Stomach smooth muscle (tissue), 2 donors: ENCODE results near the gene ULK1.

Experiments
- H3K27ac ChIP-seq: one replicate; pipeline ENCODE4 v1.7.0; 2013; ENCODE audit warnings: mild to moderate bottlenecking, low read length, inconsistent platforms
- H3K27me3 ChIP-seq, 2 donors: one replicate each; pipeline ENCODE4 v1.7.0; 2013; ENCODE audit warnings: low read length in 2 of 2; ENCODE audit not compliant: insufficient read depth in 2 of 2, control insufficient read depth in 1 of 2
- H3K36me3 ChIP-seq, 2 donors: one replicate each; pipeline ENCODE4 v1.7.0; 2013; ENCODE audit warnings: low read length in 2 of 2; ENCODE audit not compliant: control insufficient read depth in 2 of 2, insufficient read depth in 2 of 2
- H3K4me1 ChIP-seq: one replicate; pipeline ENCODE4 v1.7.0; 2013; ENCODE audit warnings: low read length; ENCODE audit not compliant: control insufficient read depth, insufficient read depth
- H3K4me3 ChIP-seq, 2 donors: one replicate each; pipeline ENCODE4 v1.7.0; 2013; ENCODE audit warnings: low read length in 2 of 2
- H3K9ac ChIP-seq, 2 donors: one replicate each; pipeline ENCODE4 v1.7.0; 2013; ENCODE audit warnings: low read length in 2 of 2, mild to moderate bottlenecking in 1 of 2
- H3K9me3 ChIP-seq, 2 donors: one replicate each; pipeline ENCODE4 v1.7.0; 2013; ENCODE audit warnings: low read length in 2 of 2; ENCODE audit not compliant: control insufficient read depth in 2 of 2
- donor health status: healthy.
- donor health status: Pancreatic carcinoma.

Gene ULK1

GRCh38 chr12:131903270-131904255 lies 9.1 kb downstream of the ULK1 start:
- peaks cover 38% of the 10 kb centered on the region for H3K4me1 ChIP-seq
- H3K27me3 ChIP-seq, result no peaks in the 10 kb centered on the region
- no peaks in the 10 kb centered on the region for H3K9me3 ChIP-seq
- no peak overlapping the region for H3K9ac ChIP-seq
- peaks cover 2 to 12% of the 10 kb centered on the region in 2 donors for H3K36me3 ChIP-seq
- H3K4me3 ChIP-seq, result no peak overlapping the region
- no peak overlapping the region for H3K27ac ChIP-seq

GRCh38 chr12:131904346-131904745 lies 9.9 kb downstream of the ULK1 start:
- Histone ChIP-seq H3K36me3 (peaks cover 2 to 14% of the 10 kb centered on the region in 2 donors), H3K27ac (no peak overlapping the region), H3K4me3 (no peak overlapping the region), H3K9me3 (no peaks in the 10 kb centered on the region), H3K9ac (no peak overlapping the region), H3K4me1 (peaks cover 38% of the 10 kb centered on the region), H3K27me3 (no peaks in the 10 kb centered on the region)

DNA sequence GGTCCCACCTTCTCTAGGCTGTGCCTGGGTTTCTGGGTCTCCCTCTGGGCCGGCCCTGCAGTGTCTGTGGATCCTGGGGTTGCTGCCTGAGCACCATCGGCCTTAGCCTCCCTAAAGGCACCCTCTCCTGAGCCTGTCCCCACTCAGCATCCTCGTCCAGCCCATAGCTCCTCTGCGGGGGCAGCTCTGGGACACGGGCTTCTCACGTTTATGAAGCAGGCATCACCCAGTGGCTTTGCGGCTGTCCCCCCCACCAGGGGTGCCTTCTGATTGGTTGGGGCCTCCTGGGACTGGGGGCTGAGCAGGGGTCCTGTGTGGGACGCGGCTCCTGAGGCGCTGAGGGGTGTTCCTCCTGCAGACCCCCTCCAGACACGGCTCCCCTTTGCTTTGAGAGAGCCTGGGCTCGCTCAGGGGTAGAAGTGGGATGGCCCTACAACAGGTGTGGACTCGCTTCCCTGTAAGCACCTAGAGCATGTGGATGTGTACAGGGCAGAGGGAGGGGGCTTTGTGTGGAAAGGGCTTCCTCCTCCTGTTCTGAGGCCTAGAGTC lies 10.7 kb downstream of the ULK1 start:
- peaks cover 38% of the 10 kb centered on the region for H3K4me1 ChIP-seq
- no peak overlapping the region for H3K9ac ChIP-seq

DNA sequence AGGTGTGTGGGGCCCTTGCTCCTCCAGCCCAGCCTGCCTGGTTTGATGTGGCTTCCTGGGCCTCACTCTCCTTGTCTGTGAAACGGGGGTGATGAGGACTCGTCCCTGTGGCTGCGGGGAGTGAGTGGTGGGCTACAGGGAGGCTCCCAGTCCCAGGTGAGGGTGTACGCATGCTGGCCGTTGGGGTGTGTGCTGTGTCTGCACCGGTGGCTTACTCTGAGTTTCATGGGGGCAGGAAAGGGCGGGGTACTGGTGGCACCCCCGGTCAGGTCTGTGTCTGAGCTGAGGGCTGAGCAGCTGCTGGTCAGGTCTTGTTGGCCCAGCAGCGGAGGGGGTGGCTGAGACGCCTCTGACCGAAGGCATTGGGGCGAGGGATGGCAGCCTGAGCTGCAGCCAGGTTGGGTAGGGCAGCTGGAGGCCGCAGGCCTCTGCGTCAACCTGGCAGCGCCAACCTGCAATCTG lies 11.2 kb downstream of the ULK1 start:
- H3K4me1 ChIP-seq, result peaks cover 34% of the 10 kb centered on the region
- no peak overlapping the region for H3K27ac ChIP-seq
- peaks cover 2 to 24% of the 10 kb centered on the region in 2 donors for H3K36me3 ChIP-seq

More for the DNA sequence above, 10.7 kb downstream of the ULK1 start:
- H3K27ac ChIP-seq, result no peak overlapping the region
- H3K9me3 ChIP-seq, result no peaks in the 10 kb centered on the region
- peaks cover 2 to 20% of the 10 kb centered on the region in 2 donors for H3K36me3 ChIP-seq
- H3K27me3 ChIP-seq, result no peaks in the 10 kb centered on the region
- no peak overlapping the region for H3K4me3 ChIP-seq

DNA sequence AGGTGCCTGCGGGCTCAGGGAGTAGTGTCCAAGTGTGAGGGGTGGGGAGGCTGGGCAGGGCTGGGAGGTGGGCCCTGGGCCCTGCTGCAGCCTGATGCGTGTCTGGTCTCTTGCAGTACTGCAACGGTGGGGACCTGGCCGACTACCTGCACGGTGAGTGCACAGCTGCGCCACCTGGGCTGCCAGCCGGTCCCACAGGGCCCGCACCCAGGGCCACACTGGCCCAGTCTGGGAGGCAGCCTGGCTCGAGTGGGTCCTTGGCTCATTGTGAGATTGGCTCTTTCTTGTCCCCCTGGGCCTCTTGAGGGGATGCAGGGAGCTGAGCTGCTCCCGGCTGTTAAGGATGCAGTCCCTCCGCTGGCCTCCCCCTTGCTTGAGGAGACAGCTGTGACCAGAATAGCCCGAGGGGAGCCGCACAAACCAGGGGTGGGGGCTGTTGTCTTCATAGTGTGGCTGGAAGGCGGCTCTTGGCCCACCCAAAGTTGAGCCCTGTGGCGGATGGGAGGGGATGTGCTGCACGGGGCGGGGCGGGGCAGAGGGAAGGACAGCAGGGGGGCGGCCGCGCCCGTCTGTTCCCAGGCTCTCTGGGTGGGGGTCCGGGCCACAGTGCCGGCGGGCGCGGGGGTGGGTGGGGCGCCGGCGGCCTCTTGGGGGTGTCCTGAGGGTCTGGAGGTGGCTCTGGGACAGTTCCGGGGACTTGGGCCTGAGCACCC lies 13.1 kb downstream of the ULK1 start:
- Histone ChIP-seq H3K9me3 (no peaks in the 10 kb centered on the region), H3K4me1 (peaks cover 32% of the 10 kb centered on the region), H3K27ac (no peak overlapping the region), H3K36me3 (peaks cover 10 to 36% of the 10 kb centered on the region in 2 donors), H3K9ac (no peak overlapping the region), H3K27me3 (no peaks in the 10 kb centered on the region), H3K4me3 (no peak overlapping the region)

More for the DNA sequence above, 11.2 kb downstream of the ULK1 start:
- Histone ChIP-seq H3K9ac (no peak overlapping the region), H3K9me3 (no peaks in the 10 kb centered on the region), H3K27me3 (no peaks in the 10 kb centered on the region), H3K4me3 (no peak overlapping the region)

DNA sequence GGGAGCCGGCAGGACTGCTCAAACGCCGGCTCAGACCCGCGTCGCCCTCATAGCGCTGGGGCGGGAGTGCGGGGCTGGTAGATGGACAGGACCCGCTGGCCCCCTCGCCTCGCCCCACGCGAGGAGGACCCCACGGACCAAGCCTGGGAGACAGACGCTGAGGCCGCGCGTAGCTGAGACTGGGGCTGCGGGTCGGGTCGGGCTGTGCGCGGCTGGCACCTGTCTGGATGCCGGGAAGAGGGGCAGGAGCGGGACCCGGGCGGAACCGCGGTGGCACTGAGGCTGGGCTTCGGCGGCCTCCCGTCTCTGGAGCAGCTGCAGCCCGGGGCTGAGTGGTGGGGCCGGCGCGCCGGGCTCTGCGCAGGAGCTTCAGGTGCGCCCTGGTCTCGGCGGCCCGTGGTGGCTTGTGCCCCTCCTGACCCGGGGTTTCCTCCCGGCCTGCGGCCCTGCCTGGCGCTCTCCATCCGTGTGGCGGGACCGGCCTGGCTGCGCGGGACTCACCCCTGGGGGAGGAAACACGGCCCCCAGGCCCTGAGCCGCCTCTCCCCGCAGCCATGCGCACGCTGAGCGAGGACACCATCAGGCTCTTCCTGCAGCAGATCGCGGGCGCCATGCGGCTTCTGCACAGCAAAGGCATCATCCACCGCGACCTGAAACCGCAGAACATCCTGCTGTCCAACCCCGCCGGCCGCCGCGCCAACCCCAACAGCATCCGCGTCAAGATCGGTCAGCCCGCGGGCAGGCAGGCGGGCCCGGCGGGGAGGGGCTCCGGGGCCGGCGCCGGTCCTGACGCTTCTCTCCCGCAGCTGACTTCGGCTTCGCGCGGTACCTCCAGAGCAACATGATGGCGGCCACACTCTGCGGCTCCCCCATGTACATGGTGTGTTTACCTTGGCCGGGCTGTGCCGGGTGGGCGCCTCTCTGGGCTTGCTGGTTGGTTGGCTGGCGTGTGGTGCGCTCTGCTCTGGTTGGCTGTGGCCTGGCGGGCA lies 14.0 kb downstream of the ULK1 start:
- Histone ChIP-seq H3K9me3 (no peaks in the 10 kb centered on the region), H3K9ac (no peak overlapping the region), H3K27me3 (no peaks in the 10 kb centered on the region), H3K27ac (no peak overlapping the region), H3K36me3 (peaks cover 10 to 36% of the 10 kb centered on the region in 2 donors), H3K4me3 (no peak overlapping the region), H3K4me1 (peaks cover 31% of the 10 kb centered on the region)

GRCh38 chr12:131909081-131909751 lies 14.8 kb downstream of the ULK1 start:
- H3K27ac ChIP-seq, result no peak overlapping the region
- no peak overlapping the region for H3K9ac ChIP-seq
- H3K27me3 ChIP-seq, result no peaks in the 10 kb centered on the region
- H3K4me3 ChIP-seq, result no peak overlapping the region
- H3K9me3 ChIP-seq, result no peaks in the 10 kb centered on the region
- peaks cover 11 to 38% of the 10 kb centered on the region in 2 donors for H3K36me3 ChIP-seq
- peaks cover 28% of the 10 kb centered on the region for H3K4me1 ChIP-seq

- Histone ChIP-seq H3K9ac (no peak overlapping the region), H3K36me3 (peaks cover 17 to 44% of the 10 kb centered on the region in 2 donors), H3K9me3 (no peaks in the 10 kb centered on the region), H3K27ac (no peak overlapping the region), H3K4me3 (no peak overlapping the region), H3K4me1 (peaks cover 25% of the 10 kb centered on the region), H3K27me3 (no peaks in the 10 kb centered on the region)
Observed at GRCh38 chr12:131909752-131910219, 15.4 kb downstream of the ULK1 start.

GRCh38 chr12:131910302-131911027 lies 16.0 kb downstream of the ULK1 start:
- H3K4me3 ChIP-seq, result no peak overlapping the region
- H3K27me3 ChIP-seq, result no peaks in the 10 kb centered on the region
- H3K9ac ChIP-seq, result no peak overlapping the region
- H3K4me1 ChIP-seq, result peaks cover 22% of the 10 kb centered on the region
- H3K36me3 ChIP-seq, result peaks cover 24 to 50% of the 10 kb centered on the region in 2 donors
- no peak overlapping the region for H3K27ac ChIP-seq
- no peaks in the 10 kb centered on the region for H3K9me3 ChIP-seq
